Right atrium auricular region (tissue), 2 donors: ENCODE measurements around the gene ZNF518A. TPM values are rescaled to one million over a fixed set of nuclear protein-coding genes. Genes with fewer than 3 reads are reported as not detected.

Experiments used
- DNase-seq: peaks from one replicate; pipeline ENCODE4 v3.0.0-alpha.2; 2019; ENCODE audit warnings: low spot score
- H3K27ac ChIP-seq, 2 donors: fragments of 200-600 bp; sonication (generic); 1 replicate in 1 of 2; 2 replicates in 1 of 2; pipeline ENCODE4 v1.5.1; 2016 to 2019
- H3K27me3 ChIP-seq, 2 donors: fragments of 200-600 bp; sonication (generic); one replicate each; pipeline versions ENCODE4 v1.5.1 to v1.6.0; 2017 to 2019
- H3K36me3 ChIP-seq: fragments of 200-600 bp; sonication (generic); one replicate; pipeline ENCODE4 v1.5.1; 2016
- H3K4me1 ChIP-seq, 2 donors: fragments of 200-600 bp; sonication (generic); one replicate each; pipeline versions ENCODE4 v1.5.1 to v1.6.0; 2017 to 2019
- H3K4me3 ChIP-seq, 2 donors: fragments of 200-600 bp; sonication (generic); 1 replicate in 1 of 2; 2 replicates in 1 of 2; pipeline ENCODE4 v1.5.1; 2017 to 2019; ENCODE audit warnings: mild to moderate bottlenecking in 1 of 2, moderate library complexity in 1 of 2
- H3K9me3 ChIP-seq, 2 donors: fragments of 200-600 bp; sonication (generic); one replicate each; pipeline ENCODE4 v1.5.1; 2019
- total RNA-seq, 2 donors: library from RNA; depleted of rRNA; stranded (reverse); fragments of >200 nt; gene quantifications; one replicate each; pipeline ENCODE4 v1.1.0, GENCODE V29; 2016
- TF ChIP-seq, protein P1 (sequence below), 2 donors: fragments of 200-600 bp; sonication (generic); IDR thresholded peaks; one replicate each; pipeline ENCODE4 v1.5.1; 2019; ENCODE audit warnings: antibody characterized with exemption in 2 of 2

Gene ZNF518A
- total RNA-seq, 2 donors from 2014 or later, result 6.2 to 8.1 TPM

- peaks cover 43% of the 10 kb centered on the region for H3K36me3 ChIP-seq
- DNase-seq, result no peak
- TF ChIP-seq, protein P1, sequence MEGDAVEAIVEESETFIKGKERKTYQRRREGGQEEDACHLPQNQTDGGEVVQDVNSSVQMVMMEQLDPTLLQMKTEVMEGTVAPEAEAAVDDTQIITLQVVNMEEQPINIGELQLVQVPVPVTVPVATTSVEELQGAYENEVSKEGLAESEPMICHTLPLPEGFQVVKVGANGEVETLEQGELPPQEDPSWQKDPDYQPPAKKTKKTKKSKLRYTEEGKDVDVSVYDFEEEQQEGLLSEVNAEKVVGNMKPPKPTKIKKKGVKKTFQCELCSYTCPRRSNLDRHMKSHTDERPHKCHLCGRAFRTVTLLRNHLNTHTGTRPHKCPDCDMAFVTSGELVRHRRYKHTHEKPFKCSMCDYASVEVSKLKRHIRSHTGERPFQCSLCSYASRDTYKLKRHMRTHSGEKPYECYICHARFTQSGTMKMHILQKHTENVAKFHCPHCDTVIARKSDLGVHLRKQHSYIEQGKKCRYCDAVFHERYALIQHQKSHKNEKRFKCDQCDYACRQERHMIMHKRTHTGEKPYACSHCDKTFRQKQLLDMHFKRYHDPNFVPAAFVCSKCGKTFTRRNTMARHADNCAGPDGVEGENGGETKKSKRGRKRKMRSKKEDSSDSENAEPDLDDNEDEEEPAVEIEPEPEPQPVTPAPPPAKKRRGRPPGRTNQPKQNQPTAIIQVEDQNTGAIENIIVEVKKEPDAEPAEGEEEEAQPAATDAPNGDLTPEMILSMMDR (IDR thresholded peaks at IDR 0.05), result no peak
Measured at GRCh38 chr10:96138102-96138501, 8.0 kb downstream of the ZNF518A start.

DNA sequence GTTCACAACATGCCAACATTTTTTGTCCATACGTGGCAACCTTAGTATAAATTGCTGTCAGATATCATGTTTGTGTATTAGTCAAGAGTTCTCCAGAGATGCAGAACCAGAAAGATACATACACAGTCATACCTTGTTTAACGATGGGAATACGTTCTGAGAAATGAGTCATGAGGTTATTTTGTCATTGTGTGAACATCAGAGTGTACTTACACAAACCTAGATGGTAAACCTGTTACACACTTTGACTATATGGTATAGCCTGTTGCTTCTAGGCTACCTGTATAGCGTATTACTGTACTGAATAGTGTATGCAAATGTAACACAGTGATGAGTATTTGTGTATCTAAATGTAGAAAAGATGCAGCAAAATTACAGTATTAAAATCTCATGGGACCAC, 22.3 kb downstream of the ZNF518A start:
- DNase-seq, result no peak
- TF ChIP-seq, protein P1 (IDR thresholded peaks at IDR 0.05), result no peak
- Histone ChIP-seq H3K27ac (no peak overlapping the region), H3K9me3 (no peaks in the 10 kb centered on the region), H3K4me1 (no peaks in the 10 kb centered on the region), H3K36me3 (peaks cover 56% of the 10 kb centered on the region), H3K27me3 (no peaks in the 10 kb centered on the region), H3K4me3 (no peak overlapping the region)

More at GRCh38 chr10:96138102-96138501, 8.0 kb downstream of the ZNF518A start:
- Histone ChIP-seq H3K27me3 (no peaks in the 10 kb centered on the region), H3K4me3 (no peak overlapping the region), H3K27ac (no peak overlapping the region), H3K4me1 (no peaks in the 10 kb centered on the region), H3K9me3 (no peaks in the 10 kb centered on the region)

- Histone ChIP-seq H3K36me3 (peaks cover 60% of the 10 kb centered on the region), H3K27me3 (no peaks in the 10 kb centered on the region), H3K9me3 (no peaks in the 10 kb centered on the region), H3K4me1 (no peaks in the 10 kb centered on the region), H3K4me3 (no peak overlapping the region), H3K27ac (no peak overlapping the region)
- TF ChIP-seq, protein P1 (IDR thresholded peaks at IDR 0.05), result no peak
- no peak for DNase-seq
Measured at GRCh38 chr10:96153070-96153469, 23.0 kb downstream of the ZNF518A start.

GRCh38 chr10:96165726-96166125, 35.6 kb downstream of the ZNF518A start:
- DNase-seq, result no peak
- TF ChIP-seq, protein P1 (IDR thresholded peaks at IDR 0.05), result no peak
- Histone ChIP-seq H3K27me3 (no peaks in the 10 kb centered on the region), H3K4me1 (no peaks in the 10 kb centered on the region), H3K9me3 (peaks cover 0 to 22% of the 10 kb centered on the region in 2 donors), H3K4me3 (no peak overlapping the region), H3K27ac (no peak overlapping the region), H3K36me3 (no peaks in the 10 kb centered on the region)

DNA sequence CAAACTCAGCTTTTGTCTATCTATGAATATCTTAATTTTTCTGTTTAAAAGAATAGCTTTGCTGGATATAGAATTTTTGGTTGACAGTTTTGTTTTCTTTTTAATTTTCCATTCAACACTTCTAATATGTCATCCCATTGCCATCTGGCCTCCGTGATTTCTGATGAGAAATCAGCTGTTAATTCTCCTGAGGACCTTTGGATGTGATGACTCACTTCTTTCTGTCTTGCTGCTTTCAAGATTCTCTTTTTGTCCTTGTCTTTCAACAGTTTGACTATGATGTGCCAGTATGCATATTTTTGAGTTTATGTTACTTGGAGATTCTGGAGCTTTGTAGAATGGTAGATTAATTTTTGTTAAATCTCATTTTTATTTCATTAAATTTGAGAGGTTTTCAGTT, 38.4 kb downstream of the ZNF518A start:
- H3K4me1 ChIP-seq, result no peaks in the 10 kb centered on the region
- peaks cover 0 to 37% of the 10 kb centered on the region in 2 donors for H3K9me3 ChIP-seq
- TF ChIP-seq, protein P1 (IDR thresholded peaks at IDR 0.05), result no peak
- no peaks in the 10 kb centered on the region for H3K27me3 ChIP-seq
- H3K4me3 ChIP-seq, result no peak overlapping the region
- H3K27ac ChIP-seq, result no peak overlapping the region
- no peaks in the 10 kb centered on the region for H3K36me3 ChIP-seq
- DNase-seq, result no peak

- Histone ChIP-seq H3K9me3 (peaks cover 0 to 52% of the 10 kb centered on the region in 2 donors), H3K4me3 (no peak overlapping the region), H3K27me3 (no peaks in the 10 kb centered on the region), H3K36me3 (no peaks in the 10 kb centered on the region), H3K27ac (no peak overlapping the region), H3K4me1 (no peaks in the 10 kb centered on the region)
- TF ChIP-seq, protein P1 (IDR thresholded peaks at IDR 0.05), result no peak
- DNase-seq, result no peak
Measured at GRCh38 chr10:96170230-96170629, 40.1 kb downstream of the ZNF518A start.
